IMR-90 (cell line): ENCODE results near the gene LRRFIP1. TPM values are rescaled to one million over a fixed set of nuclear protein-coding genes. Genes with fewer than 3 reads are reported as not detected.

ENCODE experiments used
- ATAC-seq: fragments of 200-7000 bp; cut with Tn5 transposase; 2 replicates; pipeline ENCODE4 v1.9.1; 2020; ENCODE audit warnings: low read depth, mild to moderate bottlenecking, moderate library complexity
- BruUV-seq: library from RNA; stranded (reverse); fragments of 400-500 nt; replicated peaks from 2 replicates; lab custom pipeline; 2021; lab: Mats Ljungman, UMichigan
- CTCF ChIA-PET: fragments of 300-600 bp; formaldehyde crosslinking; extraction: SDS; loops from one replicate; lab custom pipeline; 2021; ENCODE audit warnings: antibody characterized with exemption; lab: Yijun Ruan, JAX
- POLR2A ChIA-PET: fragments of 300-600 bp; sonication (Branson Sonifier 250); formaldehyde crosslinking; loops from one replicate; lab custom pipeline; 2022; ENCODE audit warnings: antibody characterized with exemption; ENCODE audit not compliant: unreplicated experiment; lab: Charles Lee
- DNase-seq: peaks from one replicate; pipeline ENCODE4 v3.0.0; 2013
- H2AFZ ChIP-seq: replicated peaks from 2 replicates; pipeline ENCODE3; 2013; ENCODE audit warnings: low read length, mild to moderate bottlenecking; ENCODE audit not compliant: poor library complexity
- H2AK5ac ChIP-seq: 2 replicates; pipeline ENCODE4 v1.6.1; 2013; ENCODE audit warnings: low read depth, low read length, inconsistent platforms
- H2AK9ac ChIP-seq: replicated peaks from 2 replicates; pipeline ENCODE3; 2013; ENCODE audit warnings: mild to moderate bottlenecking, low read depth, low read length, moderate library complexity; ENCODE audit not compliant: poor library complexity
- H2BK120ac ChIP-seq: 2 replicates; pipeline ENCODE4 v1.6.1; 2013; ENCODE audit warnings: low read depth, low read length, inconsistent platforms
- H2BK15ac ChIP-seq: 3 replicates; pipeline ENCODE4 v1.6.1; 2013; ENCODE audit warnings: low read depth, low read length, inconsistent platforms
- H2BK20ac ChIP-seq: 2 replicates; pipeline ENCODE4 v1.6.1; 2013; ENCODE audit warnings: low read depth, mild to moderate bottlenecking, inconsistent platforms, low read length, moderate library complexity
- H2BK5ac ChIP-seq: 2 replicates; pipeline ENCODE4 v1.6.1; 2013; ENCODE audit warnings: mild to moderate bottlenecking, low read depth, low read length, inconsistent platforms; ENCODE audit not compliant: poor library complexity, severe bottlenecking
- H3K14ac ChIP-seq: replicated peaks from 2 replicates; pipeline ENCODE4 v1.6.1; 2013; ENCODE audit warnings: low read depth, low read length, inconsistent platforms
- H3K18ac ChIP-seq: 2 replicates; pipeline ENCODE4 v1.6.1; 2013; ENCODE audit warnings: low read depth, low read length, control low read depth
- H3K23ac ChIP-seq: 2 replicates; pipeline ENCODE4 v1.6.1; 2013; ENCODE audit warnings: low read depth, low read length, inconsistent platforms
- H3K27ac ChIP-seq: 2 replicates; pipeline ENCODE4 v1.5.1; 2013; ENCODE audit warnings: mild to moderate bottlenecking, control low read depth, low read length; ENCODE audit not compliant: insufficient read depth
- H3K27me3 ChIP-seq: 2 replicates; pipeline ENCODE4 v1.6.1; 2013; ENCODE audit warnings: low read length; ENCODE audit not compliant: control insufficient read depth, insufficient read depth
- H3K36me3 ChIP-seq: 2 replicates; pipeline ENCODE4 v1.6.1; 2013; ENCODE audit warnings: low read length, mixed read lengths; ENCODE audit not compliant: control insufficient read depth, insufficient read depth
- H3K4ac ChIP-seq: 2 replicates; pipeline ENCODE4 v1.6.1; 2013; ENCODE audit warnings: low read depth, low read length, inconsistent platforms
- H3K4me1 ChIP-seq: 2 replicates; pipeline ENCODE4 v1.6.1; 2013; ENCODE audit warnings: low read length, mixed read lengths; ENCODE audit not compliant: control insufficient read depth, insufficient read depth
- H3K4me2 ChIP-seq: 2 replicates; pipeline ENCODE4 v1.6.1; 2013; ENCODE audit warnings: low read depth, mild to moderate bottlenecking, control low read depth, low read length, moderate library complexity
- H3K4me3 ChIP-seq: 2 replicates; pipeline ENCODE4 v1.5.1; 2013; ENCODE audit warnings: low read depth, mild to moderate bottlenecking, control low read depth, low read length, moderate library complexity; ENCODE audit not compliant: insufficient read depth
- H3K56ac ChIP-seq: 2 replicates; pipeline ENCODE4 v1.6.1; 2013; ENCODE audit warnings: low read length, inconsistent platforms; ENCODE audit not compliant: insufficient read depth; ENCODE audit errors: extremely low read depth
- H3K79me1 ChIP-seq, 2 experiments: 2 replicates each; pipeline ENCODE4 v1.6.1; 2013; ENCODE audit warnings: low read length in 2 of 2, inconsistent platforms in 1 of 2, low read depth in 1 of 2
- H3K9ac ChIP-seq: 2 replicates; pipeline ENCODE4 v1.6.1; 2013; ENCODE audit warnings: low read depth, low read length, control low read depth
- H3K9me1 ChIP-seq: 2 replicates; pipeline ENCODE4 v1.6.1; 2013; ENCODE audit warnings: low read length, inconsistent platforms; ENCODE audit not compliant: insufficient read depth
- H3K9me3 ChIP-seq: 2 replicates; pipeline ENCODE4 v1.6.1; 2013; ENCODE audit warnings: low read length; ENCODE audit not compliant: control insufficient read depth, insufficient read depth
- H4K20me1 ChIP-seq: 2 replicates; pipeline ENCODE4 v1.6.1; 2013; ENCODE audit warnings: low read length, inconsistent platforms; ENCODE audit not compliant: insufficient read depth
- H4K5ac ChIP-seq: 2 replicates; pipeline ENCODE4 v1.6.1; 2013; ENCODE audit warnings: mild to moderate bottlenecking, low read depth, low read length, control low read depth
- H4K8ac ChIP-seq, 2 experiments: 2 replicates each; pipeline ENCODE4 v1.6.1; 2013; ENCODE audit warnings: low read depth in 2 of 2, low read length in 2 of 2, control low read depth in 1 of 2, inconsistent platforms in 1 of 2
- H4K91ac ChIP-seq: 2 replicates; pipeline ENCODE4 v1.6.1; 2013; ENCODE audit warnings: low read depth, low read length, inconsistent platforms; ENCODE audit not compliant: insufficient read depth
- BHLHE40 ChIP-seq: fragments of 150-350 bp; IDR thresholded peaks from 2 replicates; pipeline ENCODE4 v1.6.1; 2016; ENCODE audit warnings: mild to moderate bottlenecking, low read depth, low read length
- CEBPB ChIP-seq: IDR thresholded peaks from 2 replicates; pipeline ENCODE4 v1.6.1; 2012; ENCODE audit warnings: low read depth, low read length, improper control_type of control experiment
- CHD1 ChIP-seq: IDR thresholded peaks from 2 replicates; pipeline ENCODE4 v1.6.1; 2012; ENCODE audit warnings: low read depth, low read length, improper control_type of control experiment
- CTCF ChIP-seq: conservative IDR thresholded peaks from 2 replicates; pipeline ENCODE4 v1.5.1; 2012; ENCODE audit warnings: mild to moderate bottlenecking, low read depth, low read length, improper control_type of control experiment
- MAZ ChIP-seq: IDR thresholded peaks from 2 replicates; pipeline ENCODE4 v1.6.1; 2012; ENCODE audit warnings: low read depth, mild to moderate bottlenecking, low read length, improper control_type of control experiment, moderate library complexity, borderline replicate concordance
- SMC3 ChIP-seq: fragments of 150-350 bp; IDR thresholded peaks from 2 replicates; pipeline ENCODE4 v1.6.1; 2016; ENCODE audit warnings: low read depth, mild to moderate bottlenecking, antibody characterized with exemption, low read length, moderate library complexity
- USF2 ChIP-seq: fragments of 150-350 bp; IDR thresholded peaks from 2 replicates; pipeline ENCODE4 v1.6.1; 2017; ENCODE audit warnings: mild to moderate bottlenecking, antibody characterized with exemption, low read length, low read depth
- WGBS, 2 experiments: methylation state at CpG; one replicate each; pipeline versions ENCODE4 v1.1.5 to v1.1.7; 2013; ENCODE audit warnings: missing lambda C conversion rate in 2 of 2; ENCODE audit not compliant: insufficient read length in 1 of 2; ENCODE audit errors: extremely low coverage in 2 of 2; 5-methylcytosine and 5-hydroxymethylcytosine counted together
- dilution Hi-C: fragments of 300-500 bp; cut with HindIII; formaldehyde crosslinking; loops from one replicate; pipeline ENCODE4 v1.14.3; 2018; ENCODE audit warnings: low sequenced_read_pairs; ENCODE audit not compliant: unreplicated experiment
- in situ Hi-C: fragments of 300-500 bp; cut with MboI; formaldehyde crosslinking; loops from 3 replicates; pipeline ENCODE4 v1.14.3; 2019; ENCODE audit warnings: low sequenced_read_pairs, inconsistent platforms, mixed read lengths
- intact Hi-C: fragments of 100-400 bp; cut with micrococcal nuclease; formaldehyde crosslinking; loops from 2 replicates; pipeline ENCODE4 v1.10.0; 2022
- polyA plus RNA-seq, 3 experiments: library from polyadenylated mRNA; depleted of rRNA; stranded (reverse); fragments of >200 nt; gene quantifications; 2 replicates each; pipeline ENCODE4 v1.2.3, GENCODE V29; 2012; ENCODE audit warnings: low replicate concordance in 1 of 3
- total RNA-seq: library from RNA; depleted of rRNA; stranded (reverse); fragments of >200 nt; gene quantifications from 2 replicates; pipeline ENCODE4 v1.2.3, GENCODE V29; 2012

The LRRFIP1 gene
- total and polyA plus RNA-seq, 2 of the 4 experiments (the other 2 are of a cell fraction): 52.2 to 54.4 TPM

GRCh38 chr2:237633061-237633561 is 5.7 kb downstream of the LRRFIP1 start (continued):
- no peak for TF ChIP-seq USF2
- no peak for TF ChIP-seq SMC3
- TF ChIP-seq CHD1: no peak

GRCh38 chr2:237636578-237636977 is 9.2 kb downstream of the LRRFIP1 start:
- CTCF ChIA-PET: no interaction called here
- Histone ChIP-seq H2BK120ac (no peak overlapping the region), H2BK20ac (no peak overlapping the region), H4K91ac (no peak overlapping the region), H3K27ac (no peak overlapping the region), H2BK15ac (no peak overlapping the region), H3K4me2 (no peak overlapping the region), H3K4me1 (no peaks in the 10 kb centered on the region; the same call in 1 of the 2 replicates), H3K79me1 (peaks cover 43 to 88% of the 10 kb centered on the region in 2 experiments), H3K9me3 (0 out of 2 replicates have a peak, but pooled peaks cover 2% of the 10 kb centered on the region), H3K4ac (no peak overlapping the region), H2AK5ac (no peak overlapping the region), H3K36me3 (peaks cover 8% of the 10 kb centered on the region; the same call in 1 of the 2 replicates), H4K20me1 (peaks cover 37% of the 10 kb centered on the region), H4K5ac (no peak overlapping the region), H3K4me3 (no peak overlapping the region), H3K9me1 (peaks cover 8% of the 10 kb centered on the region), H4K8ac (no peak overlapping the region), H2AK9ac (no peak overlapping the region), H3K18ac (no peak overlapping the region), H2BK5ac (no peak overlapping the region), H2AFZ (no peak overlapping the region), H3K27me3 (no peaks in the 10 kb centered on the region), H3K9ac (no peak overlapping the region), H3K23ac (no peak overlapping the region), H3K56ac (no peak overlapping the region), H3K14ac (no peak overlapping the region)
- no TSS peak for BruUV-seq
- in situ Hi-C loops (no loop called here), intact Hi-C loops (no loop called here), dilution Hi-C loops (no loop called here)
- ATAC-seq: no peak
- 100% methylated on average over 1 of the region's 1 CpG; no CpG with 5 or more reads in 1 of the 2 experiments for WGBS, 2 experiments
- no peak for DNase-seq
- POLR2A ChIA-PET: no interaction called here
- TF ChIP-seq MAZ (no peak), CEBPB (no peak), CHD1 (no peak), BHLHE40 (no peak), CTCF (no peak), USF2 (no peak)
